Measurements from ENCODE around the gene ME3.

DNA sequence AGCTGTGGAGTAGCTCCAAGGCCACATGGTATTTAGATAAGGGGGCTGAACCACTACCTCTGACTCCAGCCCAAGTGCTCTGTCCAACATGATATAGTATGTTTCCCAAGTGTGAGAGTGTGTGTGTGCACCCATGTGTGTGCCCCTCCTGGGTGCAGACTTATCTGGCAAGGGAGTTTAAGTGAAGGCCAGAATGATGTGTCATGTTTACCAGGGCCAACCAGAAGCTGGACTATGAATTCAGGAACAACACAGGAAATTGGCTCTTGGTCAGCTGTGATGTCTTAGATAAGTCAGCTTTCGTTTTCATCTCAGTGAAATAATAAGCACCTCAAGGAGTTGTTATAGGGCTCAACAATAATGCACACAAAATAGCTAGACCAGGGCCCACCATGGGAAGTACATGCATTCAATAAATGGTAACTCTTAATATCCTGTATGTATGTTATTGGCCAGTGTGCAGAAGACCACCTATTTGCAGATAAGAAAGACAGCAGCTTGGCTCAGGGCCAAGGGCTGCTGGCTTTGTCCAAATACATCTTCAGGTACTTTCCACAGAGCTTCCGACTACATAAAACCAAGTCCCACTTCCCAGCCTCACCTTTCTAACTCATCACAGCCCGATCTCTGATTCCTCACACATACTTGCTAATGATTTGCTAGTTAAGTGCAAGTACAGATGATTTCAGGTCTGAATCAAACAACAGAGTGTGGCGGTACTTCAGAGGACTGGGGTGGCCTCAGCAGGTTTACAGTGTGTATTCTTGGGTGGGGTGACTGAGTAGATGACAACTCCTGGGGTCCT lies 120.9 kb downstream of the ME3 start:
- TF ChIP-seq, protein P1, sequence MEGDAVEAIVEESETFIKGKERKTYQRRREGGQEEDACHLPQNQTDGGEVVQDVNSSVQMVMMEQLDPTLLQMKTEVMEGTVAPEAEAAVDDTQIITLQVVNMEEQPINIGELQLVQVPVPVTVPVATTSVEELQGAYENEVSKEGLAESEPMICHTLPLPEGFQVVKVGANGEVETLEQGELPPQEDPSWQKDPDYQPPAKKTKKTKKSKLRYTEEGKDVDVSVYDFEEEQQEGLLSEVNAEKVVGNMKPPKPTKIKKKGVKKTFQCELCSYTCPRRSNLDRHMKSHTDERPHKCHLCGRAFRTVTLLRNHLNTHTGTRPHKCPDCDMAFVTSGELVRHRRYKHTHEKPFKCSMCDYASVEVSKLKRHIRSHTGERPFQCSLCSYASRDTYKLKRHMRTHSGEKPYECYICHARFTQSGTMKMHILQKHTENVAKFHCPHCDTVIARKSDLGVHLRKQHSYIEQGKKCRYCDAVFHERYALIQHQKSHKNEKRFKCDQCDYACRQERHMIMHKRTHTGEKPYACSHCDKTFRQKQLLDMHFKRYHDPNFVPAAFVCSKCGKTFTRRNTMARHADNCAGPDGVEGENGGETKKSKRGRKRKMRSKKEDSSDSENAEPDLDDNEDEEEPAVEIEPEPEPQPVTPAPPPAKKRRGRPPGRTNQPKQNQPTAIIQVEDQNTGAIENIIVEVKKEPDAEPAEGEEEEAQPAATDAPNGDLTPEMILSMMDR (IDR thresholded peaks at IDR 0.05): no peak
- TF ChIP-seq POLR2A (IDR thresholded peaks at IDR 0.05): no peak

Data from lower leg skin (tissue), 3 donors.